ENCODE data around the gene SLCO2B1.

Gene SLCO2B1

DNA sequence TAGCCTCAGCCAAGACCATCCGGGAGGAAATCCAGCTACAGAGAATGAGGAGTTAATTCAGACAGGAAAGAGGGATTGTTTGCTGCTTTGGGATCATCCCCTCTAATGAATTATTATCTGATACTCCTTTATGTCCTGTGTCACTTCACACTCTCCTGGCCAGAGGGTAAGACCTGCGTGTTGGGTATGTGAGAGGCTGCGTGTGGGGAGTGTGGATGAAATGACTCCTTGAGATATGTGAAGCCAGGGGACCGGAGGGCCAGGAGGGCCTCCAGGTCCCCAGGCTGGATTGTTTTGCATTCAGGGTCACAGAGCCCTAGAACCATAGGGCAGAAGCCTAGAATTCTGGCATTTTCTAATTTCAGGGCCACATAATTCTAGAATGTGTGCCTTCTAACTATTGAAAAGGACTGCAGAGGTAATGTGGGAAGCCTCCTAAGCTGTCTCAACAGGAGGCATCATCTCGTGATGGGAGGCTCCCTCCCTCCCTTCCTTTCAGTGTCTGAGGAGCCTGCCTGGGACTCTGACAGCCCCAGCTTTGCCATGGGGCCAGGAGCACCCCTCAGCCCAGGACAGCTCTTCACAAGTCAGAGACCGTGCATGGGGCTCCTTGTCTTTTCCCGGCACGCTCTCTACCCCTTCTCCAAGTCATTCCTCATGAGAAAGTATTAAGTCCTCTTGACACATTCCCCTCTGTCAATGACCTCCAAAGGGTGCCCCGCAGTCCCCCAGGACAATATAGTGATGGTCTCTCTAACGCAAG is 93.3 kb downstream of the SLCO2B1 start:
- DNase-seq (ENCODE audit: extremely low read depth in 1 of 2, low read depth in 1 of 2), result no peak

DNA sequence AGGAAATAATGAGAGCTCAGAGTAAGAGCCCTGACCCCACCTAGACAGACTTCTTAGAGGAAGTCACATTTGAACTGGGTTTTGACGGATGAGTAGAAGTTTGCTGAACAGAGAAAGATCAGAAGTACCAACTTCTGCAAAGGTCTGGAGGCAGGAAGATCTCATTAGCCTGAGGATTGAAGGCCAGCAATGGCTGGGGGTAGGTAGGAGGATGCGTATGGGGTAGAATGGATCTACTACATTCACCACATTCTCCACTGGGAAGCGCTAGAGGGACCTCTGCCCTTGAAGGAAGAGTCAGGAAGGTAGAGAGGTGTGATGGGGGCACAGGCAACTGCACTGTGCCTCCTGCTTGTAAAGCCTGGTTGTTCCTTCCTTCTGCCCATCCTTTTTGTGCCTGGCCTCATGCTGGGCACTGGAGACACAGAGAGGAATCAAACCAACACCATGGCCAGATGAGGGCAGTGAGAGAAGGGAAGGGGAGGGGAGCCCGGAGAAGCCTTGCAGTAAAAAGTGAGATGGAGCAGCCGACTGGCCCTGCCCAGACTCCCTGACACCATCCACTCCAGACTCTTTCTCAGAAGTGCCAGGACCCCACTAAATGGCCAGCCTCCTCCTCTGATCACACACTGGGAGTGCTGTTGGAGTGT is 94.6 kb downstream of the SLCO2B1 start:
- DNase-seq (ENCODE audit: extremely low read depth in 1 of 2, low read depth in 1 of 2), result no peak

DNA sequence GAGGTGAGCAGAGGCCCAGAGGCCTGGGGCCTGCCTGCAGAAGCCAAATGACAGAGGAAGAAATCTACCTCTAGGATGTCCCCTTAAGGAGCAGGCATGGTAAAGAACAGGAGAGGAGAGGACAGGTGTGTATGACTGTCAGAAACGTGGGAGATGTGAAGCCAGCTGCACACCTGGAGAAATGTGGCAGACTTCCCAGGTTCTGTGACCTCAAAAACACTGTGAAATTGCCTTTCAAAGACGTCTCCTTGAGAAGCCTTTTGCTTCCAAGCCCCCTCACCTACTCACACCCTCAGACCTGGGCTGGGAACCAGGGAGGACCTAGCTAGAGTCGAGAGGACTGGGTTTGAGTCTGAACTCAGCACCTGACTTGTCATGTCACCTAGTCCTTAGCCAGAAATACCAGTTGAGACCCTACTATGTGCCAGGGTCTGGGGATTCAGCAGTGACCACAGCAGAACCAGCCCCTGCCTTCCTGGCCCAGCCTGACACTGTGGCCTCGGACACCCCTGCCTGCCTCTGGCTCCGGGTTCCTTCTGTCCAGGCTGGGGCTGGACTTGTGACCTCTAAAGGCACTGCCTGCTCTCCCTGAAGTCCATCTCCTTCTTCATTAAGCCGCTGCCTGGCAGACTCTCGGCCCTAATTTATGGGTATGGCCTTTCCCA is 95.2 kb downstream of the SLCO2B1 start:
- no peak for DNase-seq (ENCODE audit: extremely low read depth in 1 of 2, low read depth in 1 of 2)

DNA sequence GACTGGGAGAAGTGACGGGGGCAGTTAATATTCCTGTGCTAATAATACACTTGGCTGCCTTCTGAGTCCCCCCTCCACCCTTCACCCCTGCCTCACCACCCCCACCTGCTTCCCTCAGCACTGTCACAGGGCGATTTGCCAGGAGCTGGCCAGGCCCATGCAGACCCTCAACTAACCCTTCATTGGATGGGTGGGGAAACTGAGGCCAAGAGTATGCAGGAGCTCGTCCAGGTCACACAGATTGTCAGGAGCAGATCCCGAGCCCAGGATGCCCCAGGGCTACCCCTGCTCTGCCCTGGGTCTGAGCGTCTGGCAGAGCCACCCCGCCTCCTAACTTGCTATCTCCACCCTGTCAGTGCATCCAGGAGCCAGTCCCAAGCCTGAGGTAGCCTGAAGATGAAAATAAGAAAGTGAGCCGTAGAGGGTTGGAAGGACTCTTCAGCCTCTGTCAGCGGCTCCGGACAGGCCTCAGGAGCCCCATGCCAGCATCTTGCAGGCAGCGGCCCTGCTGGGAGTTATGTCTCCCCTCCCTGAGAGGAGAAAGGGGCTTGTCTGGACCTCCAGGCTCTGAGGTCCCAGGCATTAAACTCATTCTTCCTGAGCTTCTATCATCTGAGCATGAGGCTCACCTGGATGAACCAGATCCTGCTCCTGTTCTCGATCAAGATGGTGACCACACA is 95.9 kb downstream of the SLCO2B1 start:
- DNase-seq (ENCODE audit: extremely low read depth in 1 of 2, low read depth in 1 of 2), result no peak

DNA sequence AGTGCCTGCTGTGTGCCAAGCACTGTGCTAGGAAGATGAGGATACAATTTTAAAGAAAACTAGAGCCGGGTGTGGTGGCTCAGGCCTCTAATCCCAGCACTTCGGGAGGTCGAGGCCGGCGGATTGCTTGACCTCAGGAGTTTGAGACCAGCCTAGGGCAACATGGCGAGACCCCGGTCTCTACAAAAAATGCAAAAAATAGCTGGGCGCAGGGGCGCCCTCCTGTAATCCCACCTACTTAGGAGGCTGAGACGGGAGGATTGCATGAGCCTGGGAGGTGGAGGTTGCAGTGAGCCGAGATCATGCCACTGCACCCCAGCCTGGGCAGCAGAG is 98.0 kb downstream of the SLCO2B1 start:
- DNase-seq (ENCODE audit: extremely low read depth in 1 of 2, low read depth in 1 of 2), result no peak

DNA sequence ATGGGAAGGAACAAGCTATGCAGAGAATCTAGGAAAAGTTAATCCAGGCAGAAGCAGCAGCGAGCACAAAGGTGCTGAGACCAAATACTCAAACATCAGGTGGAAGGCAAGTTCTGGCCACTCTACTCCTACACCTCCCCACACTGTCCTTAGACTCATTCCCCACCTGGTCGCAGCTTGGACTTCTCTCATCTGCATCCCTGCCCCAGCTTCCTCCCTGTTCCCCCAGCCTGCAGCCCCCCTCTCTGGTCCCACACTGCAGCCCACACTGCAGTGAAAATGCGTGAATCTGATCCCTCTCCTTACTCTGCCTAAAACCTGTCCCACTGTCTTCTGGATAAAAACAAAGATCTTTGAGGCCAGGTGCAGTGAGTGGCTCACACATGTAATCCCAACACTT is 98.8 kb downstream of the SLCO2B1 start:
- no peak for DNase-seq (ENCODE audit: extremely low read depth in 1 of 2, low read depth in 1 of 2)

DNA sequence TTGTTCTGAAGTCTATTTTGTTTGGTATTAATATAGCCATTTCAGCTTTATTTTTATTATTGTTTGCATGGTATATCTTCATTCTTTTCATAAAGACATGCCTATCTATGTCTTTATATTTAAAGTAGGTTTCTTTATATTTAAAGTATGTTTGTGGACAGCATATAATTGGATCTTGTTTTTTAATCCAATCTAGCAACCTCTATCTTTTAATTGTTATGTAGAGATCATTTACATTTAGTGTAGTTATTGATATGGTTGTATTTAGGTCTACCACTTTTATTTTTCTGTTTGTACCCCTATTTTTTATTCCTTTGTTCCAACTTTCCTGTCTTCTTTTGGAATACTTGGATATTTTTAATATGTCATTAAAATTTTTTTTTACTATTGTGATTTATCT is 103.4 kb downstream of the SLCO2B1 start:
- no peak for DNase-seq (ENCODE audit: extremely low read depth in 1 of 2, low read depth in 1 of 2)
